Thyroid gland (tissue), 4 donors: ENCODE measurements around the gene MSLN. TPM values are rescaled to one million over a fixed set of nuclear protein-coding genes. Genes with fewer than 3 reads are reported as not detected.

Source experiments
- DNase-seq, 2 donors: peaks; one replicate each; pipeline ENCODE4 v3.0.0-alpha.2; 2019
- H3K27ac ChIP-seq, 3 donors: fragments of 200-600 bp; sonication (generic); 1 replicate in 2 of 3; 2 replicates in 1 of 3; pipeline ENCODE4 v1.5.1; 2016 to 2019; ENCODE audit warnings: mild to moderate bottlenecking in 1 of 3, moderate library complexity in 1 of 3
- H3K27me3 ChIP-seq: fragments of 200-600 bp; sonication (generic); one replicate; pipeline ENCODE4 v1.5.1; 2019
- H3K36me3 ChIP-seq, 2 donors: fragments of 200-600 bp; sonication (generic); one replicate each; pipeline ENCODE4 v1.5.1; 2016 to 2019
- H3K4me1 ChIP-seq, 2 donors: fragments of 200-600 bp; sonication (generic); one replicate each; pipeline ENCODE4 v1.5.1; 2017 to 2019
- H3K4me3 ChIP-seq, 3 donors: fragments of 200-600 bp; sonication (generic); replicated peaks in 1 of 3; 1 replicate in 2 of 3; 2 replicates in 1 of 3; pipeline ENCODE4 v1.5.1; 2016; ENCODE audit warnings: mild to moderate bottlenecking in 1 of 3
- H3K9me3 ChIP-seq: fragments of 200-600 bp; sonication (generic); one replicate; pipeline ENCODE4 v1.5.1; 2017
- CTCF ChIP-seq, 6 experiments: fragments of 200-600 bp in 3 of 6; fragments of 450-650 bp in 3 of 6; sonication (generic) in 3 of 6; IDR thresholded peaks; one replicate each; pipeline ENCODE4 v1.5.1; 2016 to 2019; ENCODE audit warnings: antibody characterized with exemption in 6 of 6, mild to moderate bottlenecking in 2 of 6, inconsistent platforms in 1 of 6, moderate library complexity in 1 of 6
- POLR2A ChIP-seq, 2 donors: fragments of 450-650 bp; IDR thresholded peaks; one replicate each; pipeline ENCODE4 v1.6.1; 2017; ENCODE audit warnings: antibody characterized with exemption in 2 of 2, mild to moderate bottlenecking in 2 of 2, moderate library complexity in 1 of 2
- WGBS, 2 donors: methylation state at CpG; one replicate each; pipeline ENCODE4 v1.1.5; 2017; 5-methylcytosine and 5-hydroxymethylcytosine counted together
- intact Hi-C: fragments of 100-400 bp; cut with DNase I; formaldehyde crosslinking; loops from one replicate; pipeline ENCODE4 v1.15.1; 2023
- total RNA-seq, 4 donors: library from RNA; depleted of rRNA; stranded (reverse); fragments of >200 nt; gene quantifications; one replicate each; pipeline ENCODE4 v1.2.3, GENCODE V29; 2016

Gene MSLN
- total RNA-seq, 4 donors from 2014 or later, result not detected

GRCh38 chr16:725463-726187 lies 34.9 kb upstream of the MSLN start:
- Histone ChIP-seq H3K4me1 (peaks cover 29 to 36% of the 10 kb centered on the region in 2 donors), H3K27ac (no peak overlapping the region), H3K4me3 (no peak overlapping the region), H3K27me3 (no peaks in the 10 kb centered on the region), H3K36me3 (no peaks in the 10 kb centered on the region), H3K9me3 (no peaks in the 10 kb centered on the region)
- intact Hi-C loops, result no loop called here
- WGBS, 2 donors, result 54 to 63% methylated on average over 4 to 5 of the region's 23 CpGs
- DNase-seq, result no peak
- TF ChIP-seq POLR2A (IDR thresholded peaks at IDR 0.05) (no peak), CTCF (IDR thresholded peaks at IDR 0.05) (no peak)

- Histone ChIP-seq H3K4me1 (peaks cover 29 to 36% of the 10 kb centered on the region in 2 donors), H3K27me3 (no peaks in the 10 kb centered on the region), H3K4me3 (no peak overlapping the region), H3K36me3 (no peaks in the 10 kb centered on the region), H3K9me3 (no peaks in the 10 kb centered on the region), H3K27ac (no peak overlapping the region)
- no peak for DNase-seq
- intact Hi-C loops, result no loop called here
- TF ChIP-seq POLR2A (IDR thresholded peaks at IDR 0.05) (no peak), CTCF (IDR thresholded peaks at IDR 0.05) (no peak)
- WGBS, 2 donors, result 29% methylated on average over 9 of the region's 9 CpGs; no CpG with 5 or more reads in 1 of the 2 donors
Observed at GRCh38 chr16:726188-726437, 34.4 kb upstream of the MSLN start.

GRCh38 chr16:726438-727290 lies 33.9 kb upstream of the MSLN start, which contains the start of the genes CCDC78 and HAGHL:
CCDC78 (minus strand) TSS chr16:726443; CDS start chr16:726367, 76 bp downstream.
HAGHL (plus strand) TSS chr16:727106; CDS start chr16:727510, 404 bp downstream.
- peaks cover 26 to 32% of the 10 kb centered on the region in 2 donors for H3K4me1 ChIP-seq
- WGBS, 2 donors, result 0 to 1% methylated on average over 6 to 13 of the region's 88 CpGs
- DNase-seq, result peak; percentile 38 to 47
- H3K36me3 ChIP-seq, result no peaks in the 10 kb centered on the region
- intact Hi-C loops, result no loop called here
- no peak within 1 kb of the TSS for H3K27ac ChIP-seq
- TF ChIP-seq POLR2A (IDR thresholded peaks at IDR 0.05), result no peak
- TF ChIP-seq CTCF (IDR thresholded peaks at IDR 0.05), result no peak
- H3K4me3 ChIP-seq, result peak within 1 kb of the TSS in 1 of 3 donors; percentile 41
- no peaks in the 10 kb centered on the region for H3K27me3 ChIP-seq
- no peaks in the 10 kb centered on the region for H3K9me3 ChIP-seq

GRCh38 chr16:727291-727977 lies 33.1 kb upstream of the MSLN start:
- peak overlapping the region in 1 of 3 donors; percentile 41 for H3K4me3 ChIP-seq
- peaks cover 24 to 28% of the 10 kb centered on the region in 2 donors for H3K4me1 ChIP-seq
- no peak for DNase-seq
- H3K27ac ChIP-seq, result no peak overlapping the region
- intact Hi-C loops, result no loop called here
- H3K9me3 ChIP-seq, result no peaks in the 10 kb centered on the region
- H3K27me3 ChIP-seq, result no peaks in the 10 kb centered on the region
- peaks cover 0 to 7% of the 10 kb centered on the region in 2 donors for H3K36me3 ChIP-seq
- WGBS, 2 donors, result no CpG with 5 or more reads among the region's 61 CpGs
- TF ChIP-seq CTCF (IDR thresholded peaks at IDR 0.05), result no peak
- TF ChIP-seq POLR2A (IDR thresholded peaks at IDR 0.05), result no peak
